ENCODE data around the gene DNMT3A.

DNMT3A gene

GRCh38 chr2:25197336-25198208, 144.2 kb downstream of the DNMT3A start:
- DNase-seq = no peak

- no peak for DNase-seq
These were observed 147.1 kb downstream of the DNMT3A start for GRCh38 chr2:25194576-25195122.

DNA sequence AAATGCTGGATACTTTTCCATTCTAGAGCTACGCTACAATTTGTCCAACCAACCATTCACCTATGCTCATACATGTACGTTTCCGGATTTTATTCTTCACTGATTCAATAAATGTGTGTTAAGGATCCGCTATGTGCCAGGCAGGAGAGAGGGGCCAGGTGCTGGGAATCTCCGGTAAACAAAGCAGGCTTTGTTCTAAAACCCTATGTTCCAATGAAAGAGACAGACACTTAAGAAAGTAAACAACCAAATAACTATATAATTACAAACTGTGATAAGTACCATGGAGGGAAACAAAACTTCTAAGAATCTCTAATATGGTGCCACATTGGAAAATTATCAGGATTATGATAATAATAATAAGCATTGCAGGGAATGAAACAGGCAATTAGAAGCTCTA, 151.2 kb downstream of the DNMT3A start:
- DNase-seq = no peak

GRCh38 chr2:25188405-25188804, 153.3 kb downstream of the DNMT3A start:
- DNase-seq = no peak

GRCh38 chr2:25187729-25188350, 153.9 kb downstream of the DNMT3A start:
- no peak for DNase-seq

- DNase-seq = no peak
These were observed 157.5 kb downstream of the DNMT3A start for GRCh38 chr2:25184254-25184653.

DNA sequence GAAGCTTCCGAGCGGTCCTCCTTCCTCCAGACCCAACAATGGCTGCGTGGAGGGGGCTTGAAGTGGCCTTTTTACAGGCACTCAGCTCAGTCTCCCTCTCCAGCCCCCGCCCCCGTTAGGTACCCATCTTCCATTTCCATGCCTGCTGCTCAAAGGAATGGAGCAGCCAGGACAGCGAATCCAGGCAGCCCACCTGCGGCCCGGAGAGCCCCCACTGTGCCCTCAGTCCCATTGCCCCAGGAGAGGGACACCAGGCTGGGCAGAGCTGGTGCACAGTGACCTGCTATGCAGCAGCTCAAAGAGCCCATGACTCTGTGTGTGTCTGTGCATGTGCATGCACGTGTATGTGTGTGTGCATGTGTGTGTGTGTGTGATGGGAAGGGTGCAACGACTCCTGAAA, 162.7 kb downstream of the DNMT3A start:
- DNase-seq = no peak
